Activated naive CD8-positive, alpha-beta T cell treated with anti-CD3 and anti-CD28 coated beads, Interleukin-2, amount 10 ng/mL, durations not matched to agents 7 days and 5 days (primary cell): Measurements from ENCODE around the gene PYROXD2. TPM values are rescaled to one million over a fixed set of nuclear protein-coding genes. Genes with fewer than 3 reads are reported as not detected.
"Not testable (repeated sequence)": the region's sequence is repeated elsewhere in the genome, so short reads cannot be mapped to it uniquely, and the experiment has no call there.

Source experiments
- ATAC-seq: fragments of 150-1000 bp; cut with Tn5 transposase; one replicate; pipeline ENCODE4 v1.10.0; 2021; ENCODE audit warnings: low read depth, moderate library complexity
- POLR2A ChIA-PET: fragments of 350-600 bp; sonication (Branson Sonifier 250); formaldehyde crosslinking; loops from one replicate; lab custom pipeline; 2021; ENCODE audit warnings: antibody characterized with exemption; lab: Charles Lee
- DNase-seq: peaks from one replicate; pipeline ENCODE4 v3.0.0; 2021
- H3K27ac Mint-ChIP-seq: one replicate; pipeline ENCODE4 v1.8.0; 2022; ENCODE audit warnings: mild to moderate bottlenecking, mixed read lengths
- H3K27me3 Mint-ChIP-seq: one replicate; pipeline ENCODE4 v1.8.0; 2022; ENCODE audit warnings: mild to moderate bottlenecking, moderate library complexity, mixed read lengths
- H3K36me3 Mint-ChIP-seq: one replicate; pipeline ENCODE4 v1.8.0; 2021; ENCODE audit warnings: mild to moderate bottlenecking, mixed read lengths
- H3K4me1 Mint-ChIP-seq: one replicate; pipeline ENCODE4 v1.8.0; 2021; ENCODE audit warnings: mixed read lengths
- H3K4me3 Mint-ChIP-seq: one replicate; pipeline ENCODE4 v1.8.0; 2022; ENCODE audit warnings: mild to moderate bottlenecking, moderate library complexity, mixed read lengths
- H3K9me3 Mint-ChIP-seq: one replicate; pipeline ENCODE4 v1.8.0; 2021; ENCODE audit warnings: mixed read lengths
- total RNA-seq, 2 experiments: library from RNA; stranded (reverse); gene quantifications; one replicate each; pipeline ENCODE4 v1.2.3, GENCODE V29; 2021

Gene PYROXD2
- total RNA-seq, 2 experiments from 2014 or later, result 14.0 to 18.0 TPM

GRCh38 chr10:98388101-98388655 lies 26.8 kb downstream of the PYROXD2 start:
- DNase-seq (no peak), ATAC-seq (no peak)
- peaks cover 16% of the 10 kb centered on the region for H3K4me1 Mint-ChIP-seq
- H3K27me3 Mint-ChIP-seq, result no peaks in the 10 kb centered on the region
- POLR2A ChIA-PET, result no interaction called here
- no peak overlapping the region for H3K4me3 Mint-ChIP-seq
- no peaks in the 10 kb centered on the region for H3K9me3 Mint-ChIP-seq
- H3K27ac Mint-ChIP-seq, result no peak overlapping the region
- no peaks in the 10 kb centered on the region for H3K36me3 Mint-ChIP-seq

GRCh38 chr10:98384531-98385133 lies 30.4 kb downstream of the PYROXD2 start:
- ATAC-seq (no peak), DNase-seq (no peak)
- Mint-ChIP-seq H3K36me3 (no peaks in the 10 kb centered on the region), H3K27me3 (no peaks in the 10 kb centered on the region), H3K4me3 (no peak overlapping the region), H3K4me1 (no peaks in the 10 kb centered on the region), H3K27ac (no peak overlapping the region), H3K9me3 (no peaks in the 10 kb centered on the region)
- POLR2A ChIA-PET, result no interaction called here

- DNase-seq (no peak), ATAC-seq (no peak)
- H3K4me3 Mint-ChIP-seq, result no peak overlapping the region
- H3K4me1 Mint-ChIP-seq, result no peaks in the 10 kb centered on the region
- H3K36me3 Mint-ChIP-seq, result no peaks in the 10 kb centered on the region
- no peaks in the 10 kb centered on the region for H3K9me3 Mint-ChIP-seq
- no peaks in the 10 kb centered on the region for H3K27me3 Mint-ChIP-seq
- POLR2A ChIA-PET, result no interaction called here
- no peak overlapping the region for H3K27ac Mint-ChIP-seq
Observed at GRCh38 chr10:98383869-98384268, 31.1 kb downstream of the PYROXD2 start.

- H3K27ac Mint-ChIP-seq, POLR2A ChIA-PET, H3K4me3 Mint-ChIP-seq, H3K36me3 Mint-ChIP-seq, ATAC-seq, H3K27me3 Mint-ChIP-seq, H3K9me3 Mint-ChIP-seq, H3K4me1 Mint-ChIP-seq, DNase-seq: not testable (repeated sequence)
Observed at GRCh38 chr10:98383134-98383667, 31.8 kb downstream of the PYROXD2 start.

GRCh38 chr10:98382691-98383101 lies 32.3 kb downstream of the PYROXD2 start:
- H3K4me3 Mint-ChIP-seq, result no peak overlapping the region
- H3K27ac Mint-ChIP-seq, result no peak overlapping the region
- no peaks in the 10 kb centered on the region for H3K27me3 Mint-ChIP-seq
- H3K4me1 Mint-ChIP-seq, result no peaks in the 10 kb centered on the region
- H3K9me3 Mint-ChIP-seq, result peaks cover 1% of the 10 kb centered on the region
- ATAC-seq (no peak), DNase-seq (no peak)
- POLR2A ChIA-PET, result no interaction called here
- no peaks in the 10 kb centered on the region for H3K36me3 Mint-ChIP-seq

GRCh38 chr10:98380493-98381339 lies 34.3 kb downstream of the PYROXD2 start:
- Mint-ChIP-seq H3K36me3 (no peaks in the 10 kb centered on the region), H3K27me3 (peaks cover 2% of the 10 kb centered on the region), H3K9me3 (peaks cover 1% of the 10 kb centered on the region), H3K27ac (no peak overlapping the region), H3K4me3 (no peak overlapping the region), H3K4me1 (no peaks in the 10 kb centered on the region)
- POLR2A ChIA-PET, result no interaction called here
- DNase-seq (no peak), ATAC-seq (no peak)

GRCh38 chr10:98378722-98379121 lies 36.3 kb downstream of the PYROXD2 start:
- Mint-ChIP-seq H3K27me3 (peaks cover 2% of the 10 kb centered on the region), H3K9me3 (peaks cover 1% of the 10 kb centered on the region), H3K4me3 (no peak overlapping the region), H3K4me1 (no peaks in the 10 kb centered on the region), H3K36me3 (no peaks in the 10 kb centered on the region), H3K27ac (no peak overlapping the region)
- POLR2A ChIA-PET, result no interaction called here
- DNase-seq, result no peak
- ATAC-seq, result no peak

GRCh38 chr10:98377536-98377935 lies 37.4 kb downstream of the PYROXD2 start:
- Mint-ChIP-seq H3K27ac (no peak overlapping the region), H3K27me3 (peaks cover 5% of the 10 kb centered on the region), H3K4me3 (no peak overlapping the region), H3K9me3 (peaks cover 1% of the 10 kb centered on the region), H3K4me1 (no peaks in the 10 kb centered on the region), H3K36me3 (no peaks in the 10 kb centered on the region)
- POLR2A ChIA-PET, result no interaction called here
- ATAC-seq, result no peak
- no peak for DNase-seq

GRCh38 chr10:98377001-98377400 lies 38.0 kb downstream of the PYROXD2 start:
- H3K27me3 Mint-ChIP-seq, result peaks cover 7% of the 10 kb centered on the region

GRCh38 chr10:98376485-98376884 lies 38.5 kb downstream of the PYROXD2 start:
- H3K4me3 Mint-ChIP-seq, result no peak overlapping the region

More at GRCh38 chr10:98377001-98377400, 38.0 kb downstream of the PYROXD2 start:
- H3K4me1 Mint-ChIP-seq, result no peaks in the 10 kb centered on the region
- H3K4me3 Mint-ChIP-seq, result no peak overlapping the region
- no peaks in the 10 kb centered on the region for H3K36me3 Mint-ChIP-seq
- DNase-seq, result no peak
- POLR2A ChIA-PET, result no interaction called here
- ATAC-seq, result no peak
- H3K9me3 Mint-ChIP-seq, result peaks cover 1% of the 10 kb centered on the region
- H3K27ac Mint-ChIP-seq, result no peak overlapping the region

GRCh38 chr10:98374217-98374985 lies 40.6 kb downstream of the PYROXD2 start:
- POLR2A ChIA-PET, result no interaction called here
- Mint-ChIP-seq H3K4me3 (no peak overlapping the region), H3K9me3 (peaks cover 1% of the 10 kb centered on the region), H3K27me3 (peaks cover 16% of the 10 kb centered on the region), H3K27ac (no peak overlapping the region), H3K4me1 (no peaks in the 10 kb centered on the region), H3K36me3 (no peaks in the 10 kb centered on the region)
- DNase-seq (no peak), ATAC-seq (no peak)

More at GRCh38 chr10:98376485-98376884, 38.5 kb downstream of the PYROXD2 start:
- H3K27me3 Mint-ChIP-seq, result peaks cover 10% of the 10 kb centered on the region
- no peaks in the 10 kb centered on the region for H3K36me3 Mint-ChIP-seq
- POLR2A ChIA-PET, result no interaction called here
- ATAC-seq (no peak), DNase-seq (no peak)
- no peaks in the 10 kb centered on the region for H3K4me1 Mint-ChIP-seq
- no peak overlapping the region for H3K27ac Mint-ChIP-seq
- peaks cover 1% of the 10 kb centered on the region for H3K9me3 Mint-ChIP-seq

GRCh38 chr10:98373260-98374040 lies 41.5 kb downstream of the PYROXD2 start:
- H3K9me3 Mint-ChIP-seq, result peaks cover 1% of the 10 kb centered on the region
- H3K36me3 Mint-ChIP-seq, result no peaks in the 10 kb centered on the region
- no peak overlapping the region for H3K4me3 Mint-ChIP-seq
- no peaks in the 10 kb centered on the region for H3K4me1 Mint-ChIP-seq
- no peak for DNase-seq
- POLR2A ChIA-PET, result no interaction called here
- no peak overlapping the region for H3K27ac Mint-ChIP-seq
- no peak for ATAC-seq
- H3K27me3 Mint-ChIP-seq, result peaks cover 16% of the 10 kb centered on the region
